ENCODE results near the gene PRKG1.
"Not testable (repeated sequence)": the region's sequence is repeated elsewhere in the genome, so short reads cannot be mapped to it uniquely, and the experiment has no call there.

PRKG1 gene

GRCh38 chr10:51542853-51543252 is 468.6 kb downstream of the PRKG1 start:
- FAIRE-seq, result no peak

GRCh38 chr10:51544933-51545332 is 470.6 kb downstream of the PRKG1 start:
- FAIRE-seq, result no peak

GRCh38 chr10:51547941-51548340 is 473.7 kb downstream of the PRKG1 start:
- FAIRE-seq, result no peak

GRCh38 chr10:51552879-51553278 is 478.6 kb downstream of the PRKG1 start:
- no peak for FAIRE-seq

DNA sequence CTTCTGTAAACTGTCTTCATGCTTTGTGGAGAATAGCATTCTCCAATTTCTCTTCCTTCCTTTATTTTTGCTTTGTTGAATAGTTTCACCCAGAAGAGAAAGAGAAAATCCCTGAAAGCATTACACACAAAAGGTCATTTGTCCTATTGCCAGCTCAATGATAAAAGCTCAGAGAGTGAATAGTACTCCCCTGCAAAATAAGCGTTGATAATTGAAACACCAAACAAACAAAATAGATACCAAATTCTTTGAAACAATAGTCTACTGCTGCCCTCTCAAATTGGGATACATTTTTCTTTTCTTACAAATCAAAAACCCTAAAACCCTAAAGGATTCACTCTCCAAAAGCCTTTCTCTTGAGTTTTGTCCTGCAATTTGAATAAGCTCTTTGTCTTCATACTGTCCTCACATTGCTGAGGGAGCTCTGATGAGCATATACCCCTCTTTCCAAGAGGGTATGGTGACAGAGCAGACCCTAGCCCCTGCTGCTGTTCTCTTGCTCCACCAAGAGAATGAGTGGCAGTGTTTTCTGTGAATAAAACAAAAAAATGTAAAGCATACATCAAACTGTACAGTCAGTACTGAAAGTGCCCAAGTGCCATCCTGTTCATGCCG is 490.7 kb downstream of the PRKG1 start:
- no peak for FAIRE-seq

GRCh38 chr10:51567271-51567670 is 493.0 kb downstream of the PRKG1 start:
- FAIRE-seq, result no peak

DNA sequence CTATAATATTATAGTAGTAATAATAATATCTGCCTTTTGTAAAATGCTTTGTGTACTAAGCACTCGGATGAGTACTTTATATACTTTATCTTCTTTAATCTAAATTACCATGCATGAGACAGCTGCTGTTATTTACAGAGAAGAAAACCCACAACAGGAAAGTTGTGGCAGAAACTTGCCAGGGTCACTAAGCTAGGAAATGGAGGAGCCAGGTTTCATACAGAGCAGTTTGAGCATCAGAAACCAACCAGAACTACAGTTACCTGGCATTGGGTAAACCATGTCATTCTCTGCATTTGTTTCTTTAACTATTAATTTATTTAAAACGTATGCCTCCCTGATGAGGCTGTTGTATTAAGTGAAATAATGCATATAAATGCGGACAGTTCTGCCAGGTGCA is 495.2 kb downstream of the PRKG1 start:
- no peak for FAIRE-seq

GRCh38 chr10:51574248-51575048 is 500.2 kb downstream of the PRKG1 start:
- FAIRE-seq, result no peak

DNA sequence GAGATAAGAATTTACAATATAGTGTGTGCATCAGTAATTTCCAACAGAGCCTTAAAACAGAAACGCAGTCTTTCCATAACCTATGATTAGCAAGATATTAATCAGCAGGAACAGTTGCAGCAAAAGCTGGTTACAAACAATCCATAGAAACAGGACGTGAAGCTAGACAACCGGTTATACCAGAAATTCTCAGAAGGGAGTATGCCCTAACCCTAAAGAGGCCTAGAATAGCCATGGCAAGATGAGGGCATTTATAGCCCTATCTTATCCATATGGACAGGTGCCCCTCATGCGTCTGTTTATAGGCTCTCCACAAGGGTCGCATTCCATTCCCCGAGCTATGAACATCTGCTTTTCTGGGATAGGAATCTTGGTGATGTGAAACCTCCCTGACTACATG is 506.9 kb downstream of the PRKG1 start:
- FAIRE-seq, result not testable (repeated sequence)

DNA sequence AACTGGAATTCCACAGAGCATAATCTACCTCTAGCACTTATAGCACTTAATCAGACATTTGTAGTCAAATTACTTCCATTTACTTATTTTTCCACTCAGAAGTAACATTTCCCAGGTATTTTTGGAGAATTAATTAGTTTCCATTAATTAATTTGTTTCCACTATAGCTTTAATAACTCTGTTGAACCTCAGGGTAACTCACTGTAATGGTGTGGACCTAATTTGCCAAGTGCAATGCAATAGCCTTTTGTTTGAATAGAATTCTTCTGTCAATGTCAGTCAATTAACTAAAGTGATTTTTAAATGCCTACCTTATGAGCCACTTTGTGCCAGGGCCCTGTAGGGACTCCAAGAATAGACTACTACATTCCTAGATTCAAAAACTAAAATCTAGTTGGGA is 509.7 kb downstream of the PRKG1 start:
- no peak for FAIRE-seq

GRCh38 chr10:51585742-51586141 is 511.5 kb downstream of the PRKG1 start:
- no peak for FAIRE-seq

GRCh38 chr10:51588984-51589383 is 514.7 kb downstream of the PRKG1 start:
- no peak for FAIRE-seq

DNA sequence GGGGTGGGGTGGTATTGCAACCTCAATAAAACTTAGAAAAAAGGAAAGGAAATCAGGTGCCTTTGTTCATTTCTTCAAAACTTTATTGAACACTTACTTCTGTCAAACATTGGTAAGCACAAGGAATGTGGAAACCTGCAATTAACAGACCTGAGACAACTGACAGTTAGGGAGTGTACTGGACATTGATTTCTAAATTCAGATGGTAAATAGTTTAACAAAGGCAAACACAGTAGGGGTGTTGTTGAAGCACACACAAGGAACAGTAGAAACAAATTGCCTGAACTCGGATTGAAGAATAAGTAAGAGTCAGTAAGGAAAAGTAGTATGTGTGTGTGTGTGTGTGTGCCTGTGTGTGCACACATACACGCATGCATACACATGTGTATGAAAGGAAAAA is 516.5 kb downstream of the PRKG1 start:
- FAIRE-seq, result no peak

- FAIRE-seq, result no peak
These were observed 522.4 kb downstream of the PRKG1 start for GRCh38 chr10:51596695-51597094.

- FAIRE-seq, result no peak
These were observed 525.4 kb downstream of the PRKG1 start for GRCh38 chr10:51599647-51600046.

GRCh38 chr10:51602326-51602725 is 528.0 kb downstream of the PRKG1 start:
- FAIRE-seq, result no peak

- FAIRE-seq, result no peak
These were observed 530.3 kb downstream of the PRKG1 start for GRCh38 chr10:51604579-51604978.

GRCh38 chr10:51606825-51607462 is 532.7 kb downstream of the PRKG1 start:
- FAIRE-seq, result no peak

- FAIRE-seq, result no peak
These were observed 533.2 kb downstream of the PRKG1 start for GRCh38 chr10:51607463-51607835.

DNA sequence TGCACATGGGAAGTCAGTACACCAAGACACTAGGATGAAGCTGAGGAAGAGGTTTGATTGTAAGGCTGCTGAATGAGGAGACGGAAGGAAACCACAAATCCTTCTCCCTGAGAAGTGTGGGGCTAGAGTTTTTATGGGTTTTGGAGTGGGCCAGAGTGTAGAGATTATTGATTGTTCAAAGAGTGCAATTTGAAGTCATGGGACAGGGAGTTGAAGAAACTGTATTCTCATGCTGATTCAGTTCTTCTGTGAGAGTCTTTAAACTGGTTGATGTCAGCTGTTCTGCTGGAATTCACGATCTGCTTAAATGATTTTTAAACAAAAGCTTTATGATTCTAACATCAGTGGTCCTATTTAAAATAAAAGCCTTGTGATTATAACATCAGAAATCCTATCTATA is 533.9 kb downstream of the PRKG1 start:
- no peak for FAIRE-seq

- no peak for FAIRE-seq
These were observed 541.5 kb downstream of the PRKG1 start for GRCh38 chr10:51615764-51616298.

- FAIRE-seq, result no peak
These were observed 543.4 kb downstream of the PRKG1 start for GRCh38 chr10:51617576-51618235.

DNA sequence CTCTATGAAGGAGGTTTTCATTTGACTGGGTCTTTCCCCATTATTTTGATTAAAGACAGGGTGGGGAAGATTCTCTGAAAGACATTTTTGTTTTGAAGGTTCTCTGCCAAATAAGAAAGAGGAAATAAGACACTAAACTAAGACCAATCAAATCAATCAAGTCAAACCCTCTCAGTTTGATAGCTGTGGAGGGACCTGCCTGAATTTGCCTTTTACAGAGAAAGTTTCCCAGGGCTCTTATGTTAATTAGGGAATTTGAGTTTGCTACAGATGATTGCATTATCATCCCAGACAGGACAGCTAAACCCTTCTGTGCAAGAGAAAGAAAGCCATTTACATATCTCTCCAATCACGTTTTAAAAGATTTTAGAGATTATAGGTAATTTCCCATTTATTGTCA is 545.1 kb downstream of the PRKG1 start:
- no peak for FAIRE-seq
